Measurements from ENCODE around the gene NUDT3. TPM values are rescaled to one million over a fixed set of nuclear protein-coding genes. Genes with fewer than 3 reads are reported as not detected.

Gene NUDT3
- total and polyA plus RNA-seq, 9 of the 15 experiments (the other 6 are each of a cell fraction or from before 2014, with no cell fraction given), result 5.4 to 81.2 (median 56.4) TPM

DNA sequence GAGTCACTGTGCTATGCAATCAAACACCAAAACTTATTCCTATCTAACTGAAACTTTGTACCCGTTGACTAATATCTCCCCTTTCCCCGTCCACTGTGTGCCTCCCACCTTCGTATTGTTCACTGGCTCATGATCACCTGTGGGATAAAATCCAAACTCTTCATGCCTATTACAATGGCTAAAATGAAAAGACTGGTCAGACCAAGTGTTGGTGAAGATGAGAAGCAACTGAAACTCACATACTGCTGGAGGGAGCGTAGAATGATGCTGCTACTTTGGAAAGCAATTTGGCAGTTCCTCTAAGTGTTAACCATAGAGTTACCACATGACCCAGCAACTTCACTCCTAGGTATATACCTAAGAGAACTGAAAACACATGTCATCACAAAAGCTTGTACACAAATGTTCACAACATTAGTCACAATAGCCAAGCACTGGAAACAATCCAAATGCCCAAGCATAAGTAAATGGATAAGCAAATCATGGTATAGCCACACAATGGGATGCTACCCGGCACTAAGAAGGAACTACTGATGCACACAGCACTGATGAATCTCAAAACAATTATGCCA, 20.3 kb upstream of the NUDT3 start:
- in situ Hi-C loops (cut with MboI) (loop anchor here (5.0 kb wide), 1 partner anchor 165 kb away; the partner anchor contains the start of gene SMIM29), intact Hi-C loops (cut with micrococcal nuclease) (no loop called here)
- Histone ChIP-seq H3K27ac (ENCODE audit: extremely low read depth, low read depth, low read length) (no peak overlapping the region), H3K9ac (ENCODE audit: insufficient read depth in 1 of 2, low read depth in 2 of 2, low read length in 2 of 2) (no peak overlapping the region), H3K4me3 (no peak overlapping the region), H3K9me3 (replicated peaks; ENCODE audit: control insufficient read depth, insufficient read depth, low read depth, low read length) (no peaks in the 10 kb centered on the region), H3K27me3 (ENCODE audit: control insufficient read depth in 2 of 2, insufficient read depth in 2 of 2, low read length in 2 of 2) (no peaks in the 10 kb centered on the region), H3K4me1 (replicated peaks in 1 of 2; ENCODE audit: control insufficient read depth in 2 of 2, insufficient read depth in 2 of 2, low read length in 2 of 2) (no peaks in the 10 kb centered on the region), H3K79me2 (ENCODE audit: control insufficient read depth, insufficient read depth, low read length) (no peaks in the 10 kb centered on the region), H2AFZ (ENCODE audit: low read depth, low read length) (no peak overlapping the region), H3K36me3 (ENCODE audit: control insufficient read depth, insufficient read depth, low read length) (peaks cover 37% of the 10 kb centered on the region), H3K4me2 (ENCODE audit: insufficient read depth, low read length) (no peak overlapping the region), H4K20me1 (replicated peaks; ENCODE audit: control insufficient read depth, insufficient read depth, low read length) (peaks cover 15% of the 10 kb centered on the region), H3K9me1 (ENCODE audit: control insufficient read depth, insufficient read depth, low read length) (no peaks in the 10 kb centered on the region)
- TF ChIP-seq MAFG (tag; conservative IDR thresholded peaks at IDR 0.05), result no peak
- TF ChIP-seq ZNF184 (CRISPR knock-in tag; IDR thresholded peaks at IDR 0.05), result 0 out of 2 replicates have a peak, but pooled peaks have one; percentile 35
- DNase-seq (ENCODE audit: extremely low read depth in 1 of 4, low spot score in 3 of 4), result no peak
- no peak for FAIRE-seq
- ATAC-seq, result no peak
- WGBS (ENCODE audit: insufficient coverage, low coverage, missing lambda C conversion rate), result 83% methylated on average over 5 of the region's 5 CpGs
- CTCF ChIA-PET (ENCODE audit: low intra/inter-chr PET ratio), result no interaction called here
- POLR2A ChIA-PET, result interaction anchor here (0.6 to 4.9 kb wide), 3 partner anchors 93 to 217 kb away, joined by 3 to 67 read pairs (median 3); partner anchors contain the start of gene SMIM29
- no TSS peak for BruUV-seq (replicated peaks)

DNA sequence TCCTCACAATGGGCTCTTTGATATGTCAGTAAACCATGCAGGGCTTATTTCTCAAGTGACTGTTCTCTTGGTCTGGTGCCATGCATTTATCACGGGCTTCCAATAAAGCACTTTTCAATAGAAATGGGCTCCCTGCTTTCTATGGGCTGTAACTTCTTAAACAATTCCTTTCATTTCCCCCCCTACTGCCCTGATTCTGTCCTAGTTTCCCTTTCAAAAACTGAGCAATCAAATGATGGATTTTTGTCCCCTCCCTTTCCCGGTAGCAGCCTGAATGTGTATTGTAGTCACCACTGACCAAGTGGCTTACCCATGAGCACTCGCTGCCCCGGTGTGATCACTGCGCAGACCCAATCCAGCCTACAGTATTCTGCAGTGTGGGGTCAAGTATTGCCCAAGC, 19.5 kb upstream of the NUDT3 start:
- no peak for ATAC-seq
- intact Hi-C loops (cut with micrococcal nuclease) (no loop called here), in situ Hi-C loops (cut with MboI) (loop anchor here (5.0 kb wide), 1 partner anchor 165 kb away; the partner anchor contains the start of gene SMIM29)
- peaks cover 11% of the 10 kb centered on the region for H4K20me1 ChIP-seq (replicated peaks; ENCODE audit: control insufficient read depth, insufficient read depth, low read length)
- H3K79me2 ChIP-seq (ENCODE audit: control insufficient read depth, insufficient read depth, low read length), result no peaks in the 10 kb centered on the region
- DNase-seq (ENCODE audit: extremely low read depth in 1 of 4, low spot score in 3 of 4), result peak in 1 of 4 experiments; percentile 8
- no TSS peak for BruUV-seq (replicated peaks)
- WGBS (ENCODE audit: insufficient coverage, low coverage, missing lambda C conversion rate), result 83% methylated on average over 5 of the region's 5 CpGs
- no peaks in the 10 kb centered on the region for H3K4me1 ChIP-seq (replicated peaks in 1 of 2; ENCODE audit: control insufficient read depth in 2 of 2, insufficient read depth in 2 of 2, low read length in 2 of 2)
- FAIRE-seq, result no peak
- no peaks in the 10 kb centered on the region for H3K9me3 ChIP-seq (replicated peaks; ENCODE audit: control insufficient read depth, insufficient read depth, low read depth, low read length)
- no peak overlapping the region for H3K4me3 ChIP-seq
- no peak overlapping the region for H2AFZ ChIP-seq (ENCODE audit: low read depth, low read length)
- H3K4me2 ChIP-seq (ENCODE audit: insufficient read depth, low read length), result no peak overlapping the region
- H3K36me3 ChIP-seq (ENCODE audit: control insufficient read depth, insufficient read depth, low read length), result peaks cover 29% of the 10 kb centered on the region
- no peak overlapping the region for H3K27ac ChIP-seq (ENCODE audit: extremely low read depth, low read depth, low read length)
- ChIA-PET CTCF (ENCODE audit: low intra/inter-chr PET ratio) (no interaction called here), POLR2A (interaction anchor here (0.6 kb wide), 1 partner anchor 321 kb away, joined by 3 read pairs; no protein-coding TSS in a partner anchor)
- no peaks in the 10 kb centered on the region for H3K9me1 ChIP-seq (ENCODE audit: control insufficient read depth, insufficient read depth, low read length)
- H3K27me3 ChIP-seq (ENCODE audit: control insufficient read depth in 2 of 2, insufficient read depth in 2 of 2, low read length in 2 of 2), result no peaks in the 10 kb centered on the region
- H3K9ac ChIP-seq (ENCODE audit: insufficient read depth in 1 of 2, low read depth in 2 of 2, low read length in 2 of 2), result no peak overlapping the region
- TF ChIP-seq GABPB1 (CRISPR knock-in tag; IDR thresholded peaks at IDR 0.05) (no peak), TSC22D4 (tag; IDR thresholded peaks at IDR 0.05) (no peak), NFE2 (IDR thresholded peaks at IDR 0.05; ENCODE audit: low read depth) (no peak), ELF4 (CRISPR knock-in tag; IDR thresholded peaks at IDR 0.05) (no peak)
- TF ChIP-seq, protein P1, sequence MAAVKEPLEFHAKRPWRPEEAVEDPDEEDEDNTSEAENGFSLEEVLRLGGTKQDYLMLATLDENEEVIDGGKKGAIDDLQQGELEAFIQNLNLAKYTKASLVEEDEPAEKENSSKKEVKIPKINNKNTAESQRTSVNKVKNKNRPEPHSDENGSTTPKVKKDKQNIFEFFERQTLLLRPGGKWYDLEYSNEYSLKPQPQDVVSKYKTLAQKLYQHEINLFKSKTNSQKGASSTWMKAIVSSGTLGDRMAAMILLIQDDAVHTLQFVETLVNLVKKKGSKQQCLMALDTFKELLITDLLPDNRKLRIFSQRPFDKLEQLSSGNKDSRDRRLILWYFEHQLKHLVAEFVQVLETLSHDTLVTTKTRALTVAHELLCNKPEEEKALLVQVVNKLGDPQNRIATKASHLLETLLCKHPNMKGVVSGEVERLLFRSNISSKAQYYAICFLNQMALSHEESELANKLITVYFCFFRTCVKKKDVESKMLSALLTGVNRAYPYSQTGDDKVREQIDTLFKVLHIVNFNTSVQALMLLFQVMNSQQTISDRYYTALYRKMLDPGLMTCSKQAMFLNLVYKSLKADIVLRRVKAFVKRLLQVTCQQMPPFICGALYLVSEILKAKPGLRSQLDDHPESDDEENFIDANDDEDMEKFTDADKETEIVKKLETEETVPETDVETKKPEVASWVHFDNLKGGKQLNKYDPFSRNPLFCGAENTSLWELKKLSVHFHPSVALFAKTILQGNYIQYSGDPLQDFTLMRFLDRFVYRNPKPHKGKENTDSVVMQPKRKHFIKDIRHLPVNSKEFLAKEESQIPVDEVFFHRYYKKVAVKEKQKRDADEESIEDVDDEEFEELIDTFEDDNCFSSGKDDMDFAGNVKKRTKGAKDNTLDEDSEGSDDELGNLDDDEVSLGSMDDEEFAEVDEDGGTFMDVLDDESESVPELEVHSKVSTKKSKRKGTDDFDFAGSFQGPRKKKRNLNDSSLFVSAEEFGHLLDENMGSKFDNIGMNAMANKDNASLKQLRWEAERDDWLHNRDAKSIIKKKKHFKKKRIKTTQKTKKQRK (IDR thresholded peaks at IDR 0.05; ENCODE audit: borderline replicate concordance, low read depth, low read length), result no peak
- TF ChIP-seq, protein P2, sequence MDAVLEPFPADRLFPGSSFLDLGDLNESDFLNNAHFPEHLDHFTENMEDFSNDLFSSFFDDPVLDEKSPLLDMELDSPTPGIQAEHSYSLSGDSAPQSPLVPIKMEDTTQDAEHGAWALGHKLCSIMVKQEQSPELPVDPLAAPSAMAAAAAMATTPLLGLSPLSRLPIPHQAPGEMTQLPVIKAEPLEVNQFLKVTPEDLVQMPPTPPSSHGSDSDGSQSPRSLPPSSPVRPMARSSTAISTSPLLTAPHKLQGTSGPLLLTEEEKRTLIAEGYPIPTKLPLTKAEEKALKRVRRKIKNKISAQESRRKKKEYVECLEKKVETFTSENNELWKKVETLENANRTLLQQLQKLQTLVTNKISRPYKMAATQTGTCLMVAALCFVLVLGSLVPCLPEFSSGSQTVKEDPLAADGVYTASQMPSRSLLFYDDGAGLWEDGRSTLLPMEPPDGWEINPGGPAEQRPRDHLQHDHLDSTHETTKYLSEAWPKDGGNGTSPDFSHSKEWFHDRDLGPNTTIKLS (IDR thresholded peaks at IDR 0.05; ENCODE audit: borderline replicate concordance, low read depth), result no peak
- TF ChIP-seq, protein P3, sequence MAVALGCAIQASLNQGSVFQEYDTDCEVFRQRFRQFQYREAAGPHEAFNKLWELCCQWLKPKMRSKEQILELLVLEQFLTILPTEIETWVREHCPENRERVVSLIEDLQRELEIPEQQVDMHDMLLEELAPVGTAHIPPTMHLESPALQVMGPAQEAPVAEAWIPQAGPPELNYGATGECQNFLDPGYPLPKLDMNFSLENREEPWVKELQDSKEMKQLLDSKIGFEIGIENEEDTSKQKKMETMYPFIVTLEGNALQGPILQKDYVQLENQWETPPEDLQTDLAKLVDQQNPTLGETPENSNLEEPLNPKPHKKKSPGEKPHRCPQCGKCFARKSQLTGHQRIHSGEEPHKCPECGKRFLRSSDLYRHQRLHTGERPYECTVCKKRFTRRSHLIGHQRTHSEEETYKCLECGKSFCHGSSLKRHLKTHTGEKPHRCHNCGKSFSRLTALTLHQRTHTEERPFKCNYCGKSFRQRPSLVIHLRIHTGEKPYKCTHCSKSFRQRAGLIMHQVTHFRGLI (CRISPR knock-in tag; IDR thresholded peaks at IDR 0.05), result no peak
